Brain microvascular endothelial cell (primary cell): ENCODE results near the gene FMN2.

Experiments used
- DNase-seq: peaks from one replicate; pipeline ENCODE4 v3.0.0-alpha.2; 2020
- H3K27ac ChIP-seq: fragments of 250-450 bp; sonication (Bioruptor Pico); 2 replicates; pipeline ENCODE4 v1.5.1; 2020; ENCODE audit warnings: mild to moderate bottlenecking, moderate library complexity
- H3K27me3 ChIP-seq: fragments of 250-450 bp; sonication (Bioruptor Pico); replicated peaks from 2 replicates; pipeline ENCODE4 v1.5.1; 2020; ENCODE audit warnings: mild to moderate bottlenecking
- H3K36me3 ChIP-seq: fragments of 250-450 bp; sonication (Bioruptor Pico); replicated peaks from 2 replicates; pipeline ENCODE4 v1.5.1; 2020; ENCODE audit warnings: mild to moderate bottlenecking
- H3K4me3 ChIP-seq: 2 replicates; pipeline ENCODE4 v1.5.1; 2011; ENCODE audit warnings: low read depth, mild to moderate bottlenecking, control low read depth, low read length, moderate library complexity
- in situ Hi-C: cut with HindIII; loops from 2 replicates; pipeline ENCODE4 v1.10.0; 2017; ENCODE audit warnings: low sequenced_read_pairs, low pct_ligation_motif_present
- TF ChIP-seq, protein P1 (sequence below): IDR thresholded peaks from 2 replicates; pipeline ENCODE4 v1.5.1; 2011; ENCODE audit warnings: low read depth, mild to moderate bottlenecking, moderate library complexity, low read length, control low read depth, inconsistent platforms; ENCODE audit errors: missing control alignments

The FMN2 gene

DNA sequence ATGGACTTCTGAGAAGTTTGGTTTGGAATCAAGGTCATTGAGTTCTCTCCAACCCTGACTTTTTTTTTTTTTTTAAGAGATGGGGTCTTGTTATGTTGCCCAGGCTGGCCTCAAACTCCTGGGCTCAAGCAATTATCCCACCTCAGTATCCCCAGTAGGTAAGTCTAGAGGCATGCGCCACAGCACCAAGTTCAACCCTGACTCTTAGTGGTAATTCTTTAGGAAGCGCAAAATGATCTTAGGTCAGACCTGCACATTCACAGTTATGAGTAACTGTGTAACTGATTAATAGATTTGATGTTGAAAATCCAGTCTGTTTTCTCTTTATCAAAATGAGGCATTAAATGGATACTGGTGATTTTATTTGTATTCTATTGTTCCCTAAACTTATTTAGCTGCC, 424.4 kb downstream of the FMN2 start:
- no peaks in the 10 kb centered on the region for H3K36me3 ChIP-seq
- no peak for DNase-seq
- H3K4me3 ChIP-seq: no peak overlapping the region
- no peak overlapping the region for H3K27ac ChIP-seq
- H3K27me3 ChIP-seq: no peaks in the 10 kb centered on the region
- TF ChIP-seq, protein P1, sequence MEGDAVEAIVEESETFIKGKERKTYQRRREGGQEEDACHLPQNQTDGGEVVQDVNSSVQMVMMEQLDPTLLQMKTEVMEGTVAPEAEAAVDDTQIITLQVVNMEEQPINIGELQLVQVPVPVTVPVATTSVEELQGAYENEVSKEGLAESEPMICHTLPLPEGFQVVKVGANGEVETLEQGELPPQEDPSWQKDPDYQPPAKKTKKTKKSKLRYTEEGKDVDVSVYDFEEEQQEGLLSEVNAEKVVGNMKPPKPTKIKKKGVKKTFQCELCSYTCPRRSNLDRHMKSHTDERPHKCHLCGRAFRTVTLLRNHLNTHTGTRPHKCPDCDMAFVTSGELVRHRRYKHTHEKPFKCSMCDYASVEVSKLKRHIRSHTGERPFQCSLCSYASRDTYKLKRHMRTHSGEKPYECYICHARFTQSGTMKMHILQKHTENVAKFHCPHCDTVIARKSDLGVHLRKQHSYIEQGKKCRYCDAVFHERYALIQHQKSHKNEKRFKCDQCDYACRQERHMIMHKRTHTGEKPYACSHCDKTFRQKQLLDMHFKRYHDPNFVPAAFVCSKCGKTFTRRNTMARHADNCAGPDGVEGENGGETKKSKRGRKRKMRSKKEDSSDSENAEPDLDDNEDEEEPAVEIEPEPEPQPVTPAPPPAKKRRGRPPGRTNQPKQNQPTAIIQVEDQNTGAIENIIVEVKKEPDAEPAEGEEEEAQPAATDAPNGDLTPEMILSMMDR: no peak
- in situ Hi-C loops: no loop called here

DNA sequence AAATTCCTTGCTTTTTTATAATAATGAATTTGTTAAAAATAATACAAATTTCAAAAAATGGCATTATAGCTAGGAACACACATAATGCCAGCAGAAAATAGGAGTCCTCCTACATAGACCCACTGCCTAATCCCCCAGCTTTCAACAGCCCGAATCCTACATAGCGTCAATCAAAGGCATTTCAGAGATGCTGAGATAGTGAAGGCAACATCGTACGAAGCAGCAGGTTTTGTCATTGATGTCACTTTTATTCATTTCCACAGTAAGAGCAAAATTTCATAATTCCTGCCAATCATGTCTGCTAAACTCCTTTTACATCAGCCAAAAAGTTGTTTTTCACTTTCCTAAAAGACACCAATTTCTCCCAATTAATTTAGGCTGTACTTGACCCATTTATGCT, 426.2 kb downstream of the FMN2 start:
- in situ Hi-C loops: no loop called here
- Histone ChIP-seq H3K27me3 (no peaks in the 10 kb centered on the region), H3K4me3 (no peak overlapping the region), H3K27ac (no peak overlapping the region), H3K36me3 (no peaks in the 10 kb centered on the region)
- no peak for DNase-seq
- TF ChIP-seq, protein P1: no peak

DNA sequence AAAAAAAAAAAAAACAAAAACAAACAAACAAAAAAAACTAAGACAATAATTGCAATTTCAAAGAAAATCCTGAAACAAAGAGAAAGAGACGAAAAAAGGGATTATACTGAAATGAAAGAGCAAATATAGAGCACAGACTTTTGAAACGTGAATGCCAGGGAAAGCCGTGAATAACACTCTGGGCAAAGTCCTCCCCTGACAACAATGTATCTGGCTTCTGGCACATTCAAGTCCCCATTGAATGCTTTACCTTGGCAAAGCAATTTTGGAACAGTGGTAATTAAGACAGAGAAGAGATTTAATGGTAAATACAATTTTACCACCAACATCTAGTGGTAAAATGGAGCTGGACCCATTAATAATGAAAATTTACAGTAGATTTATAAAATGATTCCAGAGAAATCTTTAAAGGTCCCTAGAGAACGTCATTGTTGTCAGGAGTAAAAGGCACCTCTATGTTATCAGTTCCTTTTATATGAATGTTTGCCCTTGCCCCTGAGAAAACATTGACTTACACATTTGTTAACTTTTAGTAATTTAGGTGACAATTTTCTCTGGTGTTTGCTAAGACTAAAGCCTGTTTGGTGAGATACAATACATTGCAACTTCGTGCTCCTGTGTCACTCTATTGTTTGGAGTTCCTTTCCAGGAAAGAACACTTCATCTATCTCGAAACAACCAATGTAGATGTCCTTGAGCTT, 430.6 kb downstream of the FMN2 start:
- H3K4me3 ChIP-seq: no peak overlapping the region
- TF ChIP-seq, protein P1: no peak
- H3K27me3 ChIP-seq: no peaks in the 10 kb centered on the region
- no peak overlapping the region for H3K27ac ChIP-seq
- no peaks in the 10 kb centered on the region for H3K36me3 ChIP-seq
- in situ Hi-C loops: no loop called here
- no peak for DNase-seq

DNA sequence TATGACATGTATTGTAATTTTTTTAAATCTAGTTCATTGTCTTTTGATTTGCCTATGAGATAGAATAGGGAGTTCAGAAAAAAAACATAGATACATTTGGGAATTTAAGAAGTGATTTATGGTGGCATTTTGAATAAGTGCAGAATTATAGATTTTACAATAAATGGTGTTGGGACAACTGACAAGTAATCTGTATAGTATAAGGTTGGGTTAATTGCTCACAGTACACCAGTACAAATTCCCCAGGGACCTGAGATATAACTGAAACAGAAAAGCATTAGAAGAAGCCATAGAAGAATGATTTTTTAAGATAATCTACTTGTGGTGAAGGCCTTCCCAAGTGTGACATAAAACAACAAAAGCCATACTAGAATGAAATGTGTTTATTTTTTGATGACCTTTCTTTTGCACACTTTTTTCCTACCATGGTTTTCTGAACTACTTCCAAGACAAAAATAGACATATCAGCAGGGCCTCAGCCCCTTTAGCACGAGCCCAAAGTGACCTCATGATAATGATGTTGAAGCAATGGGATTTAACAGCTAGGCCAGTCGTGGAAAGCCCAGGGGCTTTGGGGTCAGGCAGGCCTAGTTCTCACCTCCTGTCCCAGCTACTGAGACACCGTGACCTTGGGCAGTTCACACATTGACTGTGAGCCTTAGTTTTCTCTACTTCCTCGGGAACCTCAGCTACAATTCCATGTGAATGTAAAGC, 432.8 kb downstream of the FMN2 start:
- Histone ChIP-seq H3K36me3 (no peaks in the 10 kb centered on the region), H3K27me3 (no peaks in the 10 kb centered on the region), H3K4me3 (no peak overlapping the region), H3K27ac (no peak overlapping the region)
- TF ChIP-seq, protein P1: no peak
- DNase-seq: no peak
- in situ Hi-C loops: no loop called here
